ENCODE results near the gene RPL23.
A peak's percentile ranks its signal among the peaks of the same experiment; 100 is the strongest.

RPL23 gene

GRCh38 chr17:38853292-38854219, at the start of gene RPL23:
Gene RPL23, minus strand, starts transcription at chr17:38853721. Its CDS starts 11 bp downstream, at chr17:38853710.
- peak; percentile 96 for DNase-seq

- no peak for DNase-seq
These were observed 47.6 kb upstream of the RPL23 start for GRCh38 chr17:38900978-38901656.

- no peak for DNase-seq
These were observed 45.9 kb upstream of the RPL23 start for GRCh38 chr17:38899421-38899820.

- no peak for DNase-seq
These were observed 45.4 kb upstream of the RPL23 start for GRCh38 chr17:38898812-38899348.

GRCh38 chr17:38898291-38898679, 44.8 kb upstream of the RPL23 start:
- no peak for DNase-seq

- DNase-seq = peak; percentile 31
These were observed 44.3 kb upstream of the RPL23 start for GRCh38 chr17:38897671-38898290.

GRCh38 chr17:38897176-38897575, 43.7 kb upstream of the RPL23 start:
- DNase-seq = no peak

- no peak for DNase-seq
These were observed 42.9 kb upstream of the RPL23 start for GRCh38 chr17:38896346-38896954.

- no peak for DNase-seq
These were observed 40.8 kb upstream of the RPL23 start for GRCh38 chr17:38894276-38894675.

- peak; percentile 31 for DNase-seq
These were observed 40.1 kb upstream of the RPL23 start for GRCh38 chr17:38893607-38894006.

- DNase-seq = no peak
These were observed 39.6 kb upstream of the RPL23 start for GRCh38 chr17:38893113-38893512.

GRCh38 chr17:38892620-38893019, 39.1 kb upstream of the RPL23 start:
- DNase-seq = no peak

- no peak for DNase-seq
These were observed 38.6 kb upstream of the RPL23 start for GRCh38 chr17:38892083-38892482.

- no peak for DNase-seq
These were observed 37.9 kb upstream of the RPL23 start for GRCh38 chr17:38891441-38891840.

- DNase-seq = no peak
These were observed 36.9 kb upstream of the RPL23 start for GRCh38 chr17:38890410-38890746.

GRCh38 chr17:38889745-38890409, 36.4 kb upstream of the RPL23 start:
- no peak for DNase-seq

- no peak for DNase-seq
These were observed 35.3 kb upstream of the RPL23 start for GRCh38 chr17:38888842-38889241.

- no peak for DNase-seq
These were observed 33.1 kb upstream of the RPL23 start for GRCh38 chr17:38886643-38887010.

GRCh38 chr17:38885728-38886642, 32.5 kb upstream of the RPL23 start:
- DNase-seq = peak; percentile 72

- DNase-seq = no peak
These were observed 31.7 kb upstream of the RPL23 start for GRCh38 chr17:38885044-38885727.

All from midbrain (tissue), 1 donor.